Type B pancreatic cell (in vitro differentiated cells): ENCODE data around the gene SNAP25. TPM values are rescaled to one million over a fixed set of nuclear protein-coding genes. Genes with fewer than 3 reads are reported as not detected.

ENCODE experiments used
- DNase-seq: peaks from one replicate; pipeline ENCODE4 v3.0.0; 2021; ENCODE audit warnings: mixed read lengths; ENCODE audit not compliant: unreplicated experiment; ENCODE audit errors: extremely low spot score
- H3K27ac Mint-ChIP-seq: 2 replicates; pipeline ENCODE4 v1.8.0; 2021; ENCODE audit warnings: mild to moderate bottlenecking, mixed read lengths
- H3K27me3 Mint-ChIP-seq: 2 replicates; pipeline ENCODE4 v1.8.0; 2021; ENCODE audit warnings: mixed read lengths
- H3K36me3 Mint-ChIP-seq: 2 replicates; pipeline ENCODE4 v1.8.0; 2021; ENCODE audit warnings: mixed read lengths
- H3K4me1 Mint-ChIP-seq: one replicate; pipeline ENCODE4 v1.8.0; 2021; ENCODE audit warnings: mixed read lengths; ENCODE audit not compliant: unreplicated experiment
- H3K4me3 Mint-ChIP-seq: 2 replicates; pipeline ENCODE4 v1.8.0; 2021; ENCODE audit warnings: mild to moderate bottlenecking, mixed read lengths
- H3K9me3 Mint-ChIP-seq: 2 replicates; pipeline ENCODE4 v1.8.0; 2021; ENCODE audit warnings: mixed read lengths
- total RNA-seq: library from RNA; stranded (reverse); gene quantifications from 2 replicates; pipeline ENCODE4 v1.2.1, GENCODE V29; 2021; ENCODE audit warnings: low replicate concordance
- TF ChIP-seq, protein P1 (sequence below): fragments of 200-600 bp; sonication (generic); conservative IDR thresholded peaks from 2 replicates; pipeline ENCODE4 v1.5.0; 2021; ENCODE audit warnings: antibody characterized with exemption, mild to moderate bottlenecking

The SNAP25 gene
- total RNA-seq, 1 donor from 2014 or later: 12.5 TPM

DNA sequence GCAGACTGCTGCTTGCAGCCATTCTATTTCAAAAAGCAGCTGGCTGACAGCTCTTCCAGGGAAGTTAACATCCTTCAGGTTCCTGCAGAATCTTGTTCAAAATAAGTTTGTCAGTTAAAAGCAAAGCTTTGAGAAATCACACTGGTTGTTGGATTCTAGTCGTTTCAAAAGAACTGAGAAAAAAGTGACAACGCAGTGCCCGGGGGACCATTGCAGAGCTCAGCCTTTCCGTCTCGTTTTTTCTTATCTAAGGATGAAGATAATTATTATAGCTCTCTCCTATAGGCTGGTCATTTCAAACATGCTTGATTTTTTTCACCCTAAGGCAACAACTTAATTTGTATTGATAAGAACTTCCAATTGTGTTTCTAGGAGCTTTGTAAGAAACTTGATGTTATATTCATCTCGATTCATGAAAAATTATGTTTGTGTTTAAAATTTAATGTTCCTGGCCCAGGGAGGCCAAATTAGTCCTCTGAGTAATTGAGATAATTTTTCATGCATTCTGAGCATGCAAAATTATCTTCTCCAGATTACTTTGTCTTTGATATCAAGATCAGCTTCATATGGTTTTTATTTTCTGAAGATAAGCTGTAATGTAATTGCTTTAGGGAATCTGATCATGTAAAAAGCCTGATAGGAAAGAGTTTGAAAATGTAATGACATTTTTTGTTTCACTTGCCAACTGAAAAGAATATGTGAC lies 58.4 kb downstream of the SNAP25 start:
- peaks cover 5% of the 10 kb centered on the region for H3K36me3 Mint-ChIP-seq
- peaks cover 10% of the 10 kb centered on the region for H3K27me3 Mint-ChIP-seq
- H3K27ac Mint-ChIP-seq: no peak overlapping the region
- no peaks in the 10 kb centered on the region for H3K9me3 Mint-ChIP-seq
- H3K4me1 Mint-ChIP-seq: peaks cover under 1% of the 10 kb centered on the region
- TF ChIP-seq, protein P1, sequence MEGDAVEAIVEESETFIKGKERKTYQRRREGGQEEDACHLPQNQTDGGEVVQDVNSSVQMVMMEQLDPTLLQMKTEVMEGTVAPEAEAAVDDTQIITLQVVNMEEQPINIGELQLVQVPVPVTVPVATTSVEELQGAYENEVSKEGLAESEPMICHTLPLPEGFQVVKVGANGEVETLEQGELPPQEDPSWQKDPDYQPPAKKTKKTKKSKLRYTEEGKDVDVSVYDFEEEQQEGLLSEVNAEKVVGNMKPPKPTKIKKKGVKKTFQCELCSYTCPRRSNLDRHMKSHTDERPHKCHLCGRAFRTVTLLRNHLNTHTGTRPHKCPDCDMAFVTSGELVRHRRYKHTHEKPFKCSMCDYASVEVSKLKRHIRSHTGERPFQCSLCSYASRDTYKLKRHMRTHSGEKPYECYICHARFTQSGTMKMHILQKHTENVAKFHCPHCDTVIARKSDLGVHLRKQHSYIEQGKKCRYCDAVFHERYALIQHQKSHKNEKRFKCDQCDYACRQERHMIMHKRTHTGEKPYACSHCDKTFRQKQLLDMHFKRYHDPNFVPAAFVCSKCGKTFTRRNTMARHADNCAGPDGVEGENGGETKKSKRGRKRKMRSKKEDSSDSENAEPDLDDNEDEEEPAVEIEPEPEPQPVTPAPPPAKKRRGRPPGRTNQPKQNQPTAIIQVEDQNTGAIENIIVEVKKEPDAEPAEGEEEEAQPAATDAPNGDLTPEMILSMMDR: no peak
- no peak for DNase-seq
- H3K4me3 Mint-ChIP-seq: no peak overlapping the region

DNA sequence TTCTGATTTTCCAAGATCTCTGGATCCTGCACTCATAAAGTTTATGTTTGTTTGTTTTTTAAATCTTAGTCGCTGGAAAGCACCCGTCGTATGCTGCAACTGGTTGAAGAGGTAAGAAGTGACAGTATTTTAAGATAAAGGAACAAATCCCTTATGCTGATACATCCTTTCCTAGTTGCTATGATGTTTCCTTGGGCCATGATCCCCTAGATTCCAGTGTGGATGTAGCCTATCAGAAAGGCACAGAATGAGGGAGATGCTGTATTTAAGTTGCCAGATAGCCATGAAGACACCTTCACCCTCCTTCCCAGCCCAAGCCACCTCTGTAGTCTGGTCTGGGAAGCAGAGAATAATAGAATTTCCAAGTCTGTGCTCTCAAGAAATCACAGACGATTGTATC lies 59.0 kb downstream of the SNAP25 start:
- TF ChIP-seq, protein P1: no peak
- H3K27ac Mint-ChIP-seq: no peak overlapping the region
- no peaks in the 10 kb centered on the region for H3K4me1 Mint-ChIP-seq
- no peak for DNase-seq
- no peaks in the 10 kb centered on the region for H3K9me3 Mint-ChIP-seq
- peaks cover 10% of the 10 kb centered on the region for H3K27me3 Mint-ChIP-seq
- peaks cover 5% of the 10 kb centered on the region for H3K36me3 Mint-ChIP-seq
- H3K4me3 Mint-ChIP-seq: no peak overlapping the region

DNA sequence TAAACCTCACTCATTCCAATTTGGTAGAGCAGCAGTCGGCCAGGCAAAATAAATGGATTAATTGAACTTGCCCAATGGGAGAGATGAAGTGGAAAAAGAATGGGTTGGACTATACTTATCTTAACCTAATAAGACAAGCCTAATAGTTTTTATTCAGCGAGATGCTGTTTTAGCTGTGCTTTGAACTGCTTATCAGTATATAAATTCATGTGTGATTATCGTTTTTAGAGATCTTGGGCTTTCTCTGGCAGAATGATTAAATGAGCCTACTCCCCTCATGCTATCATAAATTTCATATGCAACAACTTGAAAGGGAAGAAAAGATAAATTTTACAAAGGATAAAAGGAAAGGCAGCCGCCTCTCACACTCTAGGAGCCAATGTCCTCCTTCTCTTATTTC lies 59.8 kb downstream of the SNAP25 start:
- peaks cover 5% of the 10 kb centered on the region for H3K36me3 Mint-ChIP-seq
- no peaks in the 10 kb centered on the region for H3K4me1 Mint-ChIP-seq
- TF ChIP-seq, protein P1: no peak
- H3K27me3 Mint-ChIP-seq: peaks cover 10% of the 10 kb centered on the region
- H3K27ac Mint-ChIP-seq: no peak overlapping the region
- no peaks in the 10 kb centered on the region for H3K9me3 Mint-ChIP-seq
- no peak overlapping the region for H3K4me3 Mint-ChIP-seq
- no peak for DNase-seq

DNA sequence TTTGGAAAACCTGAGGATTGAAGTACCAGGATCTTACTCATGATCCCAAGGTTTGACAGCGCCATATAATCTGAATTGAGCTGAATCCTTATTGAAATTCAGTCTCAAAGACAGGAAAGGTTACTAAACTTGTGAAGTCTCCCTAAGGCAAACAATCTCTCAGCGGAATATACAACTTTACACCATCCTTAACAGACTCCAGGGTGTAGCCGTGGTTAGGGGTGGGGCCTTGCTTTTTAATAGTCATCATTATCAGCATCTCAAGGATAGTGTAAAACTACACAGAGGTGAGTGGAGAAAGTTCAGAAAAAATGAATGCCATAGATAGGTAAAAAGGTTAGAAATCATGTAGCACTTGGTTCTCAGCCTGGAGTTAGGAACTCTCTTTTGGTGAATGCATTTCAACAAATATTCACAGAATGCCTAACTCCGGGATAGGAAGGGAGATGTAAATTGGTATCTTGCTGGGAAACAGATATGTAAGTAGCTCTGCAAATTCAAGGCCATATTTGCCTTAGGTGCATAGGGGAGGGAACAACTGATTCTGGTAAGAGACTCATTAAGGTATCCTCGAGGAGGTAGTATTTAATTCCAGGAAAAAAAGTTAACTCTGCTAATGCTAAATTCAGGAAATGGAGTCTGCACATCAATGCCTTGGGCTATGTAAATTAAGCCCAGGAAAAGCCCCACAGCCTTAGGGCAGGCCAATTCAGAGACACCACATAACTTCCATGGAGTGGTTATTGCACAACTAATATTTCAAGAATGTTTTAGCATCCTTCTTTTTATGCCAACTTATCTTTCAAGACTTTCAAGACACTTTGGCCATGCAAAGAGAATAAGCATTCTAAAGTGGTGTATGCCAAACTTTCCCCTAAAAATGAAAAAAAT lies 61.6 kb downstream of the SNAP25 start:
- H3K4me3 Mint-ChIP-seq: no peak overlapping the region
- DNase-seq: no peak
- no peaks in the 10 kb centered on the region for H3K9me3 Mint-ChIP-seq
- no peaks in the 10 kb centered on the region for H3K4me1 Mint-ChIP-seq
- no peak overlapping the region for H3K27ac Mint-ChIP-seq
- peaks cover 10% of the 10 kb centered on the region for H3K27me3 Mint-ChIP-seq
- TF ChIP-seq, protein P1: no peak
- H3K36me3 Mint-ChIP-seq: peaks cover 12% of the 10 kb centered on the region

DNA sequence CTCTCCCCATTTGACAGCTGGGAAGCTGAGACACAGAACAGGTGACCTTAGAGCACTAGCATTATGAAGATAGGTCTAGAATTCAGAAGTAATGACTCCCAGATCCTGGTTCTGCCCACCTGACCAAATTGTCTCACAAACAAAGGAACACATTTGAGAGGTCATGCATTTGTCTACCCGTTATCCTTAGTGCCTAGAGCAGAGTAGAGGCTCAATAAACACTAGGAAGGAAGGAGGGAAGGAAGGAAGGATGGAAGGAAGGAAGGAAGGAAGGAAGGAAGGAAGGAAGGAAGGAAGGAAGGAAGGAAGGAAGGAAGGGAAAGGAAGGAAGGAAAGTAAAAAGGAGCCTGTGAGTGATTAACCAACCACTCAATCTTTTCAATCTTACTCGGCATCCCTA lies 63.3 kb downstream of the SNAP25 start:
- no peak overlapping the region for H3K27ac Mint-ChIP-seq
- H3K9me3 Mint-ChIP-seq: no peaks in the 10 kb centered on the region
- no peak for DNase-seq
- no peaks in the 10 kb centered on the region for H3K4me1 Mint-ChIP-seq
- H3K4me3 Mint-ChIP-seq: no peak overlapping the region
- TF ChIP-seq, protein P1: no peak
- H3K27me3 Mint-ChIP-seq: peaks cover 10% of the 10 kb centered on the region
- H3K36me3 Mint-ChIP-seq: peaks cover 15% of the 10 kb centered on the region
